Islet of Langerhans (tissue), 1 donor: ENCODE data around the gene ACTR8.
"Not testable (repeated sequence)": the region's sequence is repeated elsewhere in the genome, so short reads cannot be mapped to it uniquely, and the experiment has no call there.

ENCODE experiments used
- FAIRE-seq: peaks from one replicate; lab custom pipeline; 2011; peaks lifted over from hg19 to GRCh38; lab: Jason Lieb, UNC

The ACTR8 gene

GRCh38 chr3:53881691-53882593, at the start of gene ACTR8:
Gene ACTR8, minus strand, starts transcription at chr3:53882152. Its CDS starts 51 bp downstream, at chr3:53882101.
- peak; percentile 58 for FAIRE-seq

- FAIRE-seq, result not testable (repeated sequence)
Observed at GRCh38 chr3:53927208-53927872, 45.4 kb upstream of the ACTR8 start.

GRCh38 chr3:53921296-53921695, 39.3 kb upstream of the ACTR8 start:
- FAIRE-seq, result no peak

- no peak for FAIRE-seq
Observed at GRCh38 chr3:53919741-53920140, 37.8 kb upstream of the ACTR8 start.

- FAIRE-seq, result no peak
Observed at GRCh38 chr3:53913401-53913800, 31.4 kb upstream of the ACTR8 start.

- FAIRE-seq, result no peak
Observed at GRCh38 chr3:53902711-53903110, 20.8 kb upstream of the ACTR8 start.

GRCh38 chr3:53902067-53902466, 20.1 kb upstream of the ACTR8 start:
- no peak for FAIRE-seq

GRCh38 chr3:53900666-53901331, 18.8 kb upstream of the ACTR8 start:
- FAIRE-seq, result no peak

- FAIRE-seq, result no peak
Observed at GRCh38 chr3:53899750-53900149, 17.8 kb upstream of the ACTR8 start.

GRCh38 chr3:53892286-53892637, 10.3 kb upstream of the ACTR8 start:
- no peak for FAIRE-seq

- FAIRE-seq, result peak; percentile 99
Observed at GRCh38 chr3:53891497-53892285, 9.7 kb upstream of the ACTR8 start, which contains the start of gene SELENOK. Gene SELENOK, minus strand, starts transcription at chr3:53891859.

GRCh38 chr3:53890726-53891475, 8.9 kb upstream of the ACTR8 start:
- peak; percentile 33 for FAIRE-seq

GRCh38 chr3:53888232-53888631, 6.3 kb upstream of the ACTR8 start:
- FAIRE-seq, result no peak

GRCh38 chr3:53887446-53887845, 5.5 kb upstream of the ACTR8 start:
- FAIRE-seq, result no peak

GRCh38 chr3:53885239-53885638, 3.3 kb upstream of the ACTR8 start:
- no peak for FAIRE-seq

GRCh38 chr3:53884623-53885022, 2.7 kb upstream of the ACTR8 start:
- no peak for FAIRE-seq

GRCh38 chr3:53883008-53883407, 1.1 kb upstream of the ACTR8 start:
- no peak for FAIRE-seq

- FAIRE-seq, result no peak
Observed at GRCh38 chr3:53880396-53881345, 1.3 kb downstream of the ACTR8 start.

GRCh38 chr3:53865732-53866499, 16.0 kb downstream of the ACTR8 start:
- no peak for FAIRE-seq
